ENCODE measurements around the gene UBASH3A. TPM values are rescaled to one million over a fixed set of nuclear protein-coding genes. Genes with fewer than 3 reads are reported as not detected.

Gene UBASH3A
- polyA plus RNA-seq, 10 donors = 0.22 to 2.3 (median 0.56) TPM; not detected in 7

- DNase-seq = no peak
Measured at GRCh38 chr21:42489006-42489563, 85.4 kb downstream of the UBASH3A start.

DNA sequence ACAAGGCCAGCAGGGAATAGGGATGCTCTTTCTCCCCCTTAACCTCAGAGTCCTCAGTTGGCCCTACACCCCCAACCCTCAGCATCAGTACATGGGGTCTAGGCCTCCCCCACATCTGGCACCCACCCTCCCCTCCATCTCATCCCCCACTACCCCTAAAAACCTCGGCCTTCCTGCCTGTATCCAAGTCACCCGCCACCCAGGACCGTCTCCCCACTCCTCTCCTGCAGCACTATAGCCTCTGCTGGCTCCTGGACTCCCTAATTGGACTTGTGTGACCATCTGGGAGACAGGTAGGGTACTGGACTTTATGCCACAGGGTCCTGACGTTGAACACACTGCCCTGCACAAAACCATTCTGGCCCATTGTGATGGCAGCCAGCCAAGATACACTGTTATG, 86.3 kb downstream of the UBASH3A start:
- no peak for DNase-seq

DNA sequence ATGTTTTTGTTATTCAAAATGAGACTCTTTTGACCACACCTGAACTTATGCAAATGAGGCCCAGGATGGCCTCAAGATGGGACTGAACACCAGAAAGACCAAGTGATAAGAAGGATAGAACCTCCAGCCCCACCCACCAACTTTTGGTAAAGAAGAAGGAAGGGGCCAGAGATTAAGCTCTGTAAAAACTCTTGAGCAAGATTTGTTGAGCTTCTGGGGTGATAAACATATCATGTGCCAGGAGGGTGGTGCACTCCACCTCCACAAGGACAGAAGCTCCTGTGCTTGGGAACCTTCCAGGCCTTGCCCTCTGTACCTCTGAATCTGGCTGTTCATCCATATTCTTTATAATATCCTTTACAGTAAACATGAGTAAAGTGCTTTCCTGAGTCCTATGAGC, 87.0 kb downstream of the UBASH3A start:
- no peak for DNase-seq

DNA sequence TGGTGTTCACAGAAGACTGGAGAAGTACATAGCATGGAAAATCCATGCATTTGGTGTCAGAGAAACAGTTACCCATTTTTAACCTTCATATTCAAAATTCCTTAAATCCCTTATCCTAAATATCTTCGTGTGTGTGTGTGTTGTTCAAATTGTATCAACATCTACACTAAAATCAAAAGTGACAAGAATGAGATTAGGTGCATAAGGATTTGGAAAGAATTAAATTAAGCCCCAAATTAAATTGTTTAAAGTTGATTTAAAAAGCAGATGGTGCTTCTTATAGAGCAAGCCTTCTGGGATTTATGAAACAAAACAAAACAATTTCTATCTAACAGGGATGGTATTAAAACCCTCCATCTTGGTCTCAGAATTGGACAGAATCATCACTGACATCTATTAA, 87.6 kb downstream of the UBASH3A start:
- DNase-seq = no peak

DNA sequence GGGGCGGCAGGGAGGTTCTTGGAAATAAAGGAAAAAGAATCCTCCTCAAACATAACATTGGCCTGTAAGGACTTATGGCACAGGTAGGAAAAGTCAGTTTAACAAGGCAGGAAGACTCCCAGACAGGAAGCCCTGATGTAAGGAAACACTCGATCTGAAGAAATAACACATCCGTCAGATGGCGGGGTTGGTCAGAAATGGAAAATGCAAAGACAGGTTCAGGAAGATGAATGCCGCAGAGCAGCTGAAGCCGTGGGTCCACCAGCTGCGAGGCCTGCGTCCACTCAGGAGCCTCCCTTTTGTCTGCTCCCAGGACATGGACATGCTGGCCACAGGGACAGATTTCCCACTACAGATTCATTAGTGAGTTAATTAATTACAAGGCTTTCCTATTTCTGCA, 88.5 kb downstream of the UBASH3A start:
- no peak for DNase-seq

- no peak for DNase-seq
Measured at GRCh38 chr21:42493109-42494060, 89.7 kb downstream of the UBASH3A start.

- no peak for DNase-seq
Measured at GRCh38 chr21:42495027-42495426, 91.3 kb downstream of the UBASH3A start.

GRCh38 chr21:42495765-42496119, 92.0 kb downstream of the UBASH3A start:
- DNase-seq = no peak

DNA sequence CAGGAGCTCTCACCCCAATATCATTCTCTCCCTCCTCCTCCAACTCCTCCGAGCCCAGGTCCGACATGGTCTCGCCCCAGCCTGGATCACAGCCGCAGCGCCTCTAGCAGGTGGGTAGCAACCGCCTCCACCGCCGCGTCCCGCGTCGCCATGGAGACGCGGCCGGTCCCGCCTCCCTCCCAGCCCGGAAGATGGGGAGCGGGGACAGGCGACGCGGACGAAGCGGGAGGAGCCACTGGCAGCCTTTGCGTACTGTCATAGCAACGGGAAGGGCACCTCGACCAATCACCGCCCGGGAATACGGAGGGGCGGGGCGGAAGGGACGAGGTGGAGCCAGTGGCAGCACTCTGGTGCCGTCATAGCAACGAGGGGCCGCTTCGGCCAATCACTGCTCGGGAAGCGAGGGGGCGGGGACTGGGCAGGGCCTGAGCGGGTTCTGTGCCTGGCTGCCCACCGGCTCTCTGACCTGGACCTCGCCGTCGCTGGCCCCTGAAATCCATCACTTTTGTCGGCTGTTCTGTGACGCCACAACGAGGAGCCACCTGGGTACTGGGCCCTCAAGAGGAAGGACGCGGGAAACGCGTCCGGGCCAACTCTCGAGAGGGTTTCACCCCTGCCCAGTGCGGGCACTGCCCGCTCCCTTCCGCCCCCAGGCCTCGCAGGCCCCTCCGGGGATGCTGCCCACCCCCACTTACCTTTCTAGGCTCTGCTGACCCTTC, 92.6 kb downstream of the UBASH3A start, which contains the start of gene RSPH1:
RSPH1 (minus strand) TSS at position 105 of the 719 bp plus-strand sequence; CDS start at position 67, 38 bp downstream.
- DNase-seq = peak; percentile 98 to 100 (median 99)

DNA sequence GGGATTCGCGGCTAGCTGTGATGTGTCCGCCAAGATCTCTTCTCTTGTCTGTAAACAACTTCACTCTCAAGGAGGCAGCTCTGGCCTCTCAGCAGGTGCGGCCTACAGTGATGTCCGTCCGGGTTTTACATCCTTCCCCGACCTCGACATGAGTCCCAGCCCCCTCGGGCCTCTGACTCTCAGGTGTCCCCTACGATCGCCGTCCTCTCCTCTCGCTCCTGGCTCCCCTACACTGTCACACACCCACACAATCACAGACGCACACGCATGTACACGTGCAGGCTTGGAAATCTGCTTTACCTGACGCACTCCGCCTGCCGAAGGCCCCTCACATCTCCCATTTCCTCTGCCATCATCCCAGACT, 93.1 kb downstream of the UBASH3A start:
- no peak for DNase-seq

Other genes starting within 250 kb of the UBASH3A start
- gene ABCG1, start 184.8 kb upstream of the UBASH3A start, polyA plus RNA-seq (ENCODE audit: insufficient read length in 10 of 10) = 10 to 100 TPM in 1 of 10 donors, 1 to 10 TPM in 9; 5.1 to 10.0 (median 7.8) TPM
- gene TFF3, start 88.5 kb upstream of the UBASH3A start, polyA plus RNA-seq (ENCODE audit: insufficient read length in 10 of 10) = 1 to 10 TPM in 9 of 10 donors, under 1 TPM in 1; 0.54 to 6.0 (median 2.6) TPM
- gene TFF2, start 52.9 kb upstream of the UBASH3A start, polyA plus RNA-seq (ENCODE audit: insufficient read length in 10 of 10) = not detected
- gene TFF1, start 37.4 kb upstream of the UBASH3A start, polyA plus RNA-seq (ENCODE audit: insufficient read length in 10 of 10) = under 1 TPM in 2 of 10 donors, not detected in 8; 0.48 to 0.53 TPM
- under 1 TPM in 2 of 10 donors, not detected in 8; 0.05 to 0.13 TPM for gene TMPRSS3, start 7.8 kb upstream of the UBASH3A start, polyA plus RNA-seq (ENCODE audit: insufficient read length in 10 of 10)
- gene RSPH1, start 92.3 kb downstream of the UBASH3A start, polyA plus RNA-seq (ENCODE audit: insufficient read length in 10 of 10) = under 1 TPM in 7 of 10 donors, not detected in 3; 0.16 to 0.55 (median 0.37) TPM
- gene SLC37A1, start 110.0 kb downstream of the UBASH3A start, polyA plus RNA-seq (ENCODE audit: insufficient read length in 10 of 10) = 1 to 10 TPM; 1.9 to 3.2 (median 2.6) TPM
- gene PDE9A, start 249.7 kb downstream of the UBASH3A start, polyA plus RNA-seq (ENCODE audit: insufficient read length in 10 of 10) = 10 to 100 TPM in 2 of 10 donors, 1 to 10 TPM in 8; 6.7 to 10.7 (median 8.5) TPM

All from muscle of back (tissue), 11 donors.